Medulla oblongata (tissue), 1 donor: ENCODE results near the gene MMEL1.
A peak's percentile ranks its signal among the peaks of the same experiment; 100 is the strongest.

Experiments used
- DNase-seq: peaks from one replicate; pipeline ENCODE4 v3.0.0-alpha.2; 2015; ENCODE audit errors: extremely low spot score

MMEL1 gene

DNA sequence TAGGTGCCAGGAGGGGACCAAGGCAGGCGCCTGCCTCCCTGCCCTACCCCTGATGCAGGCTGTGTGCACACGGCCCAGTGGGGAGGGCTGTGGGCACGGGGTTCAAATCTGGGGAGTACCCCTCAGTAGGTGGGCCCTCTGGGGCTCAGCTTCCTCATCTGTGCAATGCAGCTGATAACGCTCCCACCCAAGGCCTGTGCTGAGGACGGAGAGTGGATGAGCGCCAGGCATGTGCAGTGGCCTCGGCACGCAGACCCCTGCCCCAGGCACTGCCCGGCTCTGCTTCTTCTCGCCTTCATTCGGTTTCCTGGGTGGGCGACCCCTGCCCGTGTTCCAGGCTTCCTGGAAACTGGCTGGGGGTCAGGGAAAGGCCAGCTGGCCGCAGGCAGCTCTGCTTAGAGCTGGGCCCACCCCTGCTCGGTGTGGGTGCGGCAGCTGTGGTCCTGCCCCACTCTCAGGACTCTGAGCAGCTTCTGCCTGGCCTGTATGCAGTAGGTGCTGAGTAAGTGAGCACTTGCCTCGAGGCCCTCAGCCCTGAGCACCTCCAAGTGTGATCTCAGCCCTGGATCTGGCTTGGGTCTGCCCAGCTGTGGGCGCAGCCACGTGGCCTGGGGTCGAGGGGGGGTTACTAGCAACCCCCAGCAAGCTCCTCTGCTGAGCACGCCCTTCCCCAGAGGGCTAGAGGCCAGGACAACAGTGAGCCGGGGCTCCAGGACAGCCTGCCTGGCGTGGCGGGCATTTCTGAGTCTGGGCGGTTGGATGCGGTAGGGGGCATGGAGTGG, 88.5 kb downstream of the MMEL1 start:
- peak; percentile 12 for DNase-seq

DNA sequence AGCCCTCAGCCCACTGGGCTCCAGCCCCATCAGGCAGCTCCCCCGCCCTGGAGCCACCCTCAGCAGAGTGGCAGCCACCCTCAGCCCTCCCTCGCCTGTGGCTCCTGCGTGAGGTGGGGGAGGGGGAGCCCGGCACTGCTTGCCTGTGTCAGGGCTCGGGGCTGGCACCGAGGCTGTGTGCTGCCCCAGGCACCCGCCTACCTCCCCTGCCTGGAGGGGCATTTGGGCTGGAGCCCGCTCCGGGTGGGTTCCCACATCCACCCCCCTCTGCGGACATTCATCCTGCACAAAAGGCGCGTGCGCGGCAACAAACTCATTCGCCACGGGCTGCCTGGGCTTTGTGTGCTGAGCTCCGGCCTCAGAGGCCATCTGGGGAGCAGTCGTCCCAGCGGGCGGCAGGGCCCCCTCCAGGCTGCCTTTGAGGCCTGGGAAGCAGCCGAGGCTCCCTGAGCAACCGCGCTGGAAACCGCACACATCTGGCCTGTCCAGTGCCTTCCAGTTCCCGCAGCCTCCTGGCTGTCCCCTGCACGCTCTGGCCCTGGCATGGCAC, 89.2 kb downstream of the MMEL1 start:
- DNase-seq: peak; percentile 63

DNA sequence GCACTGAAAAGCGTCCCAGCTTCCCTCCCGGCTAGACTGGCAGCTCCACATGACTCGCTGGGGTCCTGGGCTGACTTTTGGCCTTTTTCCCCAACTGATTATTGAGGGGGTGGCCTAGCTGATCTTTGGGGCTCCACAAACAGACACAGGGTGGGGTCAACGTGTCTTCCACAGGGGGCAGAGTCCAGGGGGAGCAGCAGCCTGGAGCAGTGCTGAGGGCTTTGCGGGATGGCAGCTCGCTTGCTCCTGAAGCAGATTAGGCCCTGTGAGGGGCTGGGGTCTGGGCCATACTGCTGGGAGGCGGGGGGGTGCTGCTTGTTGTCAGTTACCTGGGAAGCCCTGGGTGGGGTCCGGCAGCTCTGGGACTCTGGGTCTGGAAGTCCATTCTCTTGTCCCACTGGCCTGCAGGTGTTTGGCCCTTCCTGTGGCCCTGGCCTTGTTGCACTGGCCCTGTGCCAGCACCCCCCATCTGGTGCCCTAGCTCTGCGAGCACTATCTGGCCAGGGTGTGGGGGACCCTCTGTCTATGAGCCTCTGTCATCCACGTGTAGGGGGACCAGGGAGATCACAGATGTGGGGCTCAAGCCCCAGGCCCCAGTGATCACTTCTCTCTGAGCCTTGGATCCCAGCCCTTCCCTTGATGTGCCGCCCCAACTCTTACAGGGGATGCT, 90.4 kb downstream of the MMEL1 start:
- DNase-seq: no peak

DNA sequence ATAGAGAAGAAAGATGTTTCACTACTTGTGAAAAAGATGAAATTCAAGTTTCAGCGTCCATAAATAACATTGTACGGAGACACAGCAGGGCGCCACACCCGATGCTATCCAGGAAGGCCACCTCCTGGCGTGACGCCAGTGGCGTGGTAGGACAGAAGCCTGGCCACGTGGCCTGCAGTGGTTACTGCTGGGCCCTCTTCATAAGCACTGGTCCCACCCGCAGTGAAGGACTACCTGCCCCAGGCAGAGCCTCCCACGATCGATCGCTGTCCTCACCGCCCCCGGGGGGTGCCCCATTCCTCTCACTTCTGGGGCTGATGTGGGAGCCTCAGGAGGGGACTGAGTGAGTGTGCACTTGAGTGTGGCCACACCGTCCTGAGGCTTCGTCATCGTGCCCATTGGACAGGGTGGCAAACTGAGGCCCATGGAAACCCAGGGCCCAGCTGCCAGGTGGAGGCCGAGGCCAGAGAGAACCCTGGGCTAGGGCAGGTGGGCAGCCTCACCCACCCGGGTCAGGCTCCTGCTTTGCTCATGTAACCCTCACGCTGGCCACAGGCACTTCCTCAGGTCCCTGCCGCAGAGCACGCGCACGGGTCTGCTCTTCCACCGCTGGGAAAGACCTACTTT, 91.1 kb downstream of the MMEL1 start:
- no peak for DNase-seq

DNA sequence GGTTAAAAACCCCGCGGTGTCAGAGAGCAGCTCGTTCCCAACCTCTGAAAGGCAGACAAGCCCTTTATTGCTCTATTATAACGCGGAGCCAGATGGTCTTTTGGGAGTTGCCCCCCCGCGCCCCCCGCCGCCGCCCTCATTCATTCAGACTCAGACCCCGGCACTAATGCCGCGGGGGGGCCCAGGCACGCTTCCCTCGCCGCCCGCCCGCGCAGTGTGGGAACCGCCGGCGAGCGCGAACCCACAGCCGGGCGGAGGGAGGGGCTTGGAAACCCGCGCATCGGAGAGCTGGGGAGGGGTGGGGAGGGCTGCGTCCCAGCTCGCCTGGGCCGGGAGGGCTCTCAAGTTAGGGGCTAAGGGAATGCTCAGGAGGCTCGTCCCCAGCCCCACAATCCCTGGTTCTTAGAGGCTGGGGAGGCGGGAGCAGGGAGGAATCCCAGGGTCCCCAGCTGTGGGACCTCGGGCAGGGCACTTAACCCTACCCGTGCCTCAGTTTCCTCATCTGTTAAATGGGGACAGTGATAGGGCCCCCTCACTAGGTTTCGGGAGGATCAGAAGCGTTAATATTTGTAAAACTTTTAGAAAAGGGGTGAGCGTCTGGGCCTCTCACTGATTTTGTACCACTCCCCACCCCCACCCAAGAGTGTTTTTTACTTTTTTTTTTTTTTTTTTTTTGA, 91.9 kb downstream of the MMEL1 start:
- no peak for DNase-seq
